Upper lobe of left lung (tissue), 4 donors: ENCODE results near the gene WFIKKN1.

Experiments used
- POLR2A ChIP-seq, 4 donors: fragments of 450-650 bp; IDR thresholded peaks; one replicate each; pipeline ENCODE4 v1.5.1; 2016 to 2017; ENCODE audit warnings: antibody characterized with exemption in 4 of 4, mild to moderate bottlenecking in 2 of 4
- POLR2AphosphoS5 ChIP-seq, 2 donors: sonication (generic); formaldehyde crosslinking; IDR thresholded peaks; one replicate each; pipeline ENCODE4 v1.5.1; 2017; ENCODE audit warnings: antibody characterized with exemption in 2 of 2
- TF ChIP-seq, protein P1 (sequence below), 6 experiments: fragments of 450-650 bp in 4 of 6; fragments of 200-600 bp in 2 of 6; sonication (generic) in 2 of 6; IDR thresholded peaks; one replicate each; pipeline ENCODE4 v1.5.1; 2016 to 2019; ENCODE audit warnings: antibody characterized with exemption in 6 of 6

DNA sequence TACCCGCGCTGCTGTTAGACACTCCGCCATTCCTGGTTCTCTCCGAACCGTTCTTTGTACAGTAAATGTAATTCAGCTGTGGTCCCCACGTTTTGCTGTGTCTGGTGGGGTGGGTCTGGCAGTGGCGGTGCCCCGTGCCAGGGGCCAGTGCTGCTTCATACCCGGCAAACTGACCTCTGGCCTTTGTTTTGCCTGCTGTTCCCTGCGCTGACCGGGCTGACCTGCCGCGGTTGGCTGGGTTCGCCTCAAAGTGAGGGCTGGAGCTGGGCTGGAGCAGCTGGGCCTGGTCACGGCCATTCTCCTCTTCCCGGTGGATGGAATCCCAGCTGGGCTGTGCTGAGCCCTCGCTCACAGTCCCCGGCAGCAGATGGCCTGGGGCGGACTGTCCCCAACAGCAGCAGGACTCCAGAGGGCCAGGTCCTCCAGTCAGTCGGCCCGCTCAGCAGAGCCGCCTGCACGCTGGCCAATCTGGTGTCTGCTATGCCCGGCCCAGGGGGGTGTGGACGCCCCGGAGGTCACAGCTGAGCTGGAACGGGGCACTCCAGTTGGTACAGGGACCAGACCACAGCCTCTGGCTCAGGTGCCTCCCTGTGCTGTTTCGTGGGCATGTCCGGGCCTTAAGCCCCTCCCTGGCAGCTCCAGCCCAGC is 1.5 kb upstream of the WFIKKN1 start:
- TF ChIP-seq, protein P1, sequence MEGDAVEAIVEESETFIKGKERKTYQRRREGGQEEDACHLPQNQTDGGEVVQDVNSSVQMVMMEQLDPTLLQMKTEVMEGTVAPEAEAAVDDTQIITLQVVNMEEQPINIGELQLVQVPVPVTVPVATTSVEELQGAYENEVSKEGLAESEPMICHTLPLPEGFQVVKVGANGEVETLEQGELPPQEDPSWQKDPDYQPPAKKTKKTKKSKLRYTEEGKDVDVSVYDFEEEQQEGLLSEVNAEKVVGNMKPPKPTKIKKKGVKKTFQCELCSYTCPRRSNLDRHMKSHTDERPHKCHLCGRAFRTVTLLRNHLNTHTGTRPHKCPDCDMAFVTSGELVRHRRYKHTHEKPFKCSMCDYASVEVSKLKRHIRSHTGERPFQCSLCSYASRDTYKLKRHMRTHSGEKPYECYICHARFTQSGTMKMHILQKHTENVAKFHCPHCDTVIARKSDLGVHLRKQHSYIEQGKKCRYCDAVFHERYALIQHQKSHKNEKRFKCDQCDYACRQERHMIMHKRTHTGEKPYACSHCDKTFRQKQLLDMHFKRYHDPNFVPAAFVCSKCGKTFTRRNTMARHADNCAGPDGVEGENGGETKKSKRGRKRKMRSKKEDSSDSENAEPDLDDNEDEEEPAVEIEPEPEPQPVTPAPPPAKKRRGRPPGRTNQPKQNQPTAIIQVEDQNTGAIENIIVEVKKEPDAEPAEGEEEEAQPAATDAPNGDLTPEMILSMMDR (IDR thresholded peaks at IDR 0.05), result no peak
- no peak for TF ChIP-seq POLR2A (IDR thresholded peaks at IDR 0.05)
- no peak for TF ChIP-seq POLR2AphosphoS5 (IDR thresholded peaks at IDR 0.05)
